NCI-H146 treated with DMSO at 0.1 percent for 48 hours (cell line): Measurements from ENCODE around the gene SLC26A2.

Experiments
- DNase-seq: peaks from one replicate; lab custom pipeline; 2025; ENCODE audit not compliant: unreplicated experiment; lab: John Stamatoyannopoulos, UW

Gene SLC26A2

GRCh38 chr5:149960272-149961185 lies at the start of gene SLC26A2:
Gene SLC26A2, plus strand, starts transcription at chr5:149960758. Its CDS starts 16,895 bp downstream, at chr5:149977653.
- DNase-seq = peak; percentile 94

- no peak for DNase-seq
Measured at GRCh38 chr5:149911031-149911430, 49.5 kb upstream of the SLC26A2 start.

DNA sequence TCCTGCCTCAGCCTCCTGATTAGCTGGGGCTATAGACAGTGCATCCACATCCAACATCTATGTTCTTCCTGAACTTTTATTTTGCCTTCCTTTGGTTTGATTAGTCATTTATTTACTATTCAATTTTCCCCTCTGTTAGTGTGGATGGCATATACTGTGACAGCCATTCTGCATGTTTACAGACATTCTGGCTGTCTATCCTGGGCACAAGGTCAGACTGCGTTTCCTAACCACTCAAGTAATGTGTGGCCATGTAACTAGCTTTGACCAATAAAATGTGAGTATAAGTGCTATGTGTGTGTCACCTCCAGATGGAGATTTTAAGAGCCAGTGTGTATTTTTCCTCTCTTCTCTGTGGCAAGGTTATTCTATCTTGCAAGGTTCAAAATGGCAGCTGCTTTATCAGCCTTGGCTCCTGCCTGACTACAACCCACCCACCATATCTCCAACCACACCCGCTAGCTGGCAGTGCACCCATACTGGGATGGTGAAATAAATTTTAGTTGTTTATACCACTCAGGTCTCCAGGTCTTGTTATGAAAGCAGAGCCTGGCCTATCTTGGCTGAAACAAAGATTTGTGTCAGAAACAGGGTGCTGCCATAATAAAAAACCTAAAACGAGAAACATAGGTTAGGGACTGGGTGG lies 48.2 kb upstream of the SLC26A2 start:
- no peak for DNase-seq

DNA sequence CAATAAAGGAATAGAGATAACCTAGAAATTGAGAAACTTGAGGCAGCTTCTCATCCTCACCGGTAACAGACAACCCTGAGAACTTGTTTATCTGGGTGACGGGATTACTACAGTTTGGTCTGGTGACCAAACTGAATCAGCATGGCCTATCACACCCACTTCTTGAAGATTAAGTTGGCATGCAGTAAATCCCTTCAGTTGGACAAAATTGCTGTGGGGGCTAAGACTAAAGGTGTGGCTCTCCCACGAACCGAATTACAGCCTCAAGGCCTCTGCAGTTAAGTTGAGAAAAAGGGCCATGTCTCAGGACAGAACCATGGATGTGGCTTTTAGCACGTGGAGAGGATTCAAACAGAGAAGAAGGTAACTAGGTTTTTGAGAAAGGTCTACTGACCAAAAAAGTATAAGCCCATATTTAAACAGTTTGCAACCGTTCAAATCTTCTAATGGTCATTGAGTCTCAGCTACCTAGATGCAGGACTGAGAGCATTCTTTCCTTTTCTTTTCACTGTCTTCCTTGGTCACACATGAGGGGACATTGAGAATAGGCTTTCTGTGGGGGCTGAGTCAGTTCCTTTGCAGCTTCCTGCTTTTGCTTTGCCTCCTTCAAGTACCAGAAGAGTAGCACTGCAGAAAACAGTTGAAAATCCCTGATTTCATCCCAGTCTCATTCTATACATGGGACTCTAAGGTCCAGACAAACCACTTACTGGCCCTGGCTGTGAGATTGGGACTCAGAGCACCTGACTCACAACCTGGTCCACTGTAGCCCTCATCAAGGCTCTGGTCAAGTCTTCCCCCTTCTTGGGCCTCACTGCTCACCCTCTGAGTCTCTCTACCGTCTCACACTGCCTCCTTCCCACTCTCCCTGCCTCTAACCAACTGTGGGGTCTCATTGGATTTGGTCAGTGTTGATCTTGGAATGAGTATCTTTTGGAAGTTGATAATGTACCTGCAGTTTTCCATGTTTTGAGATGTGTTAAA lies 46.8 kb upstream of the SLC26A2 start:
- no peak for DNase-seq

DNA sequence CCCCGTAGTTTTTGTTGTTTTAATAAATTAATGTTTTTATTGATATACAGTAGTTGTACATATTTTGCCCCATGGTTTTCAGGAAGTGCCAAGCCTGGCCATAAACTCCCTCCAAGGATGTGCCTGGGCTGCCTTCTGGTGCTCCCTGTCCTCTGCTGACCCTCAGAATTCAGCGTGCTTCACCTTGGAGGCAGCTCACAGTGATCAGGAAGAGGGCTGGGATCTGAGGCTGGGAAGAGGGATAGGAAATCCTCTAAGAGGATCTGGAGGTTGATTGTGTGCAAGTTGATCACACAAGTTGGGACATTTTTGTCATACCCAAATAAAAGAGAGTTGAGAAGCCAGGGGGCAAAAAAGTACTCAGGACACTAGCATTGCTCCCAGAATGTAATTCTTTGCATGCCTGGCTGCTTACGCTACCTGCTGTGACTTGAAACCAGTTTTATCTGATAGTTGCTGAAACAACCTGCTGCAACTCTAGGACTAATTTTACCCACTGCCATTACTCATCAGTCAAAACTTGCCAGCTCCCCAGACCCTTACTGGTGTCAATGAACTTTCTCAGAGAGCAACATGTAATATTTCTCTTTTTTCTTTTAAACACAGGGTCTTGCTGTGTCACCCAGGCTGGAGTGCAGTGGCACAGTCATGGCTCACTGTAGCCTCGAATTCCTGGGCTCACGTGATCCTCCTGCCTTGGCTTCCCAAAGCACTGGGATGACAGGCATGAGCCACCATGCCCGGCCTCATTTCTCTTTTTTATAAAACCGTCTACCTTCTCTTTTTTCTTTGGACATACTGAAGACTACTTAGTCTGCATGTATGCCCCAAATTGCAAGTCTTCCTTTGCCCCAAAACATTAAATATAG lies 44.9 kb upstream of the SLC26A2 start:
- DNase-seq = no peak

DNA sequence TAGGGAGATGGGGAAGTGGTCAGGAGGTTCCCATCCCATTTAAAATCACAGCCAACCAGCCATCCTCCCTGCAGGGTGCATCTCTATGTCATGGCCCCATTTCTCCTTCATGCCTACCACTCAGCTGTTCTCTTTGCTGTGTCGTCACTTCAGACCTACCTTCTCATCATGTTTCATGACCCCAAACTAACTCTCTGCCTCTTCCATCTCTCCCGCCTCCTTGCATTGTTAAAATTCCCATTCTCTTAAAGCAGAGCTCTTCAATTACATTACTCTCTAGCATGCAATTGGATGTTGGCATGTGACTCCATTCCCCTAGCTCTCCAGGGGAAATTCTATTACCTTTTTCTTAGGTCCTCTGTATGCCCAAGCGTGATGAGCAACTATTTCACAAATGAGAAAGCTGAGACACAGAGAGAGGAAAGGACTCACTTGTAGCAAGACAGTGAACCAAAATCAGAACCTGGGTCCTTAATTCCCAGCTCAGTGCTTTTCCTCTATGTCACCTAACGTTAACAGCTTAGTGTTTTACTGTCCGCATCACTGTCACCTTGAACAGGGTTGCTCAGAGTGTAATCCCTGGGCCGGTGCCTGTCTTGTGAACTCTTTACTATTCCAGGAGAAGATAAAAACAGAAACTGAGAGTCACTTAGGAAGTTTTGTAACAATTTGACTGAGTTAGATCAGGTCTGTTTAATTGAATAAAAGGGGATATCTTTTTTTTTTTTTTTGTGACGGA lies 44.1 kb upstream of the SLC26A2 start:
- no peak for DNase-seq

- DNase-seq = no peak
Measured at GRCh38 chr5:149917073-149917676, 43.4 kb upstream of the SLC26A2 start.

GRCh38 chr5:149921597-149921996 lies 39.0 kb upstream of the SLC26A2 start:
- DNase-seq = no peak

DNA sequence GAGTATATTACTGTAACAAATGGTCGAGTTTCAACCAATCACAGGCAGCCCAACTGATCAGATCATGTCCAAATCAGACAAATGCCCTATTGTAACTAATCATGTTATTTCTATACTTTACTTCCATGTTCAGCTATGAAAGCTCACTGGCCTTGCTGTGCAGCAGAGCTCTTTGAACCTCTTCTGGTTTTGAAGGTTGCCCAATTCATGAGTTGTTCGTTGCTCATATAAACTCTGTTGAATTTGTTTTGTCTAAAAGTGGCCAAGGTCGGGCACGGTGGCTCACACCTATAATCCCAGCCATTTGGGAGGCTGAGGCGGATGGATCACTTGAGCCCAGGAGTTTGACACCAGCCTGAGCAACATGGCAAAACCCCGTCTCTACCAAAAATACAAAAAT lies 37.6 kb upstream of the SLC26A2 start:
- DNase-seq = no peak

GRCh38 chr5:149924486-149924885 lies 36.1 kb upstream of the SLC26A2 start:
- no peak for DNase-seq

GRCh38 chr5:149930043-149930748 lies 30.4 kb upstream of the SLC26A2 start:
- no peak for DNase-seq

DNA sequence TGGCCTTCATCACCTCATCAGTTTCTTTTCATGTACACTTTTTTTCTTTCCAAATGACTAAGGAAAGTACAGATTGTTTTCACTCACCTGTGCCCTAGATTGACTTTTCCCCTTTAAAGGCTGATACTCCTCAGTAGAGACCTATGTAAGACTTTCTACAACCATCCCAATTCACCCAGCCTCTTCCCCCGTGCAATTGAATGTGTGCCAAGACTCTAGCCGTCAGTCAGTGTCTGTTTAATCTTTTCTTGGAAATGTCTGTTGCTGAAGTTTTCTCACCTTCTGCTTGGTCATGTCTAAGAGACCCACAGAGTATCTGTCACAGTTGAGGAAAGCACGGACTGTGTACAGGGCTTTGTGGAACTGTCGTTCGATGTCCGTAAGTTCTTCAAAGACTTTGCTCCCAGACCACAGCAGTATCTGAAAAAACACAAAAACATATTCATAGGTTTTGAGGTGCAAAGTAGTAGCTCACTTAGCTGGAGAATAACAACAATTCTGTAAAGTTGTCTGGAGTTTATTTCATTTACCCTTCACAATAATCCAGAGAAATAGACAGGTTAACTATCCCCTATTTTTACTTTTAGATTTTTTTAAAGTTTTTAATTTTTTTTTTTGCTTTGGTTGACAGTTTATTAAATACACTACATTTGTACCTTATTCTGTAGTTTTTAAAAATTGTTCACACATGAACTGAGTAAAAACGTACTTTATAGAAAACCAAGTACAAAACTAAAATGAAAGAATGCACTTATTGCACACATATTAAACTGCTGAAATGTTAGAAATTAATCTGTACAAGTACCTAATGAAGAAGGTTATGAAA lies 29.6 kb upstream of the SLC26A2 start:
- no peak for DNase-seq

GRCh38 chr5:149931992-149932436 lies 28.5 kb upstream of the SLC26A2 start:
- DNase-seq = no peak

- DNase-seq = no peak
Measured at GRCh38 chr5:149932445-149933350, 27.9 kb upstream of the SLC26A2 start.

GRCh38 chr5:149935431-149935901 lies 25.1 kb upstream of the SLC26A2 start:
- DNase-seq = no peak

- no peak for DNase-seq
Measured at GRCh38 chr5:149936044-149936699, 24.4 kb upstream of the SLC26A2 start.
